ENCODE measurements around the gene XIRP1. TPM values are rescaled to one million over a fixed set of nuclear protein-coding genes. Genes with fewer than 3 reads are reported as not detected.

Gene XIRP1
- total RNA-seq, 1 experiment from 2014 or later = not detected

- Histone ChIP-seq H3K27me3 (ENCODE audit: insufficient read depth, low read length) (peaks cover 19% of the 10 kb centered on the region), H3K9me3 (ENCODE audit: control insufficient read depth in 1 of 2, insufficient read depth in 1 of 2, low read depth in 1 of 2, low read length in 2 of 2) (no peaks in the 10 kb centered on the region), H3K4me2 (ENCODE audit: low read length) (no peak overlapping the region), H2AFZ (ENCODE audit: low read depth, low read length, poor library complexity, severe bottlenecking) (no peak overlapping the region), H3K4me3 (replicated peaks in 1 of 2; ENCODE audit: low read depth in 1 of 2, low read length in 2 of 2) (no peak overlapping the region), H4K20me1 (ENCODE audit: insufficient read depth) (no peaks in the 10 kb centered on the region), H3K27ac (ENCODE audit: low read depth, low read length) (no peak overlapping the region), H3K79me2 (ENCODE audit: insufficient read depth, low read length) (no peaks in the 10 kb centered on the region), H3K9me2 (ENCODE audit: insufficient read depth) (no peaks in the 10 kb centered on the region), H3K36me3 (ENCODE audit: control insufficient read depth in 1 of 2, insufficient read depth in 2 of 2, low read length in 2 of 2) (no peaks in the 10 kb centered on the region), H3K9ac (ENCODE audit: low read length) (no peak overlapping the region), H3K4me1 (ENCODE audit: control insufficient read depth in 1 of 2, insufficient read depth in 2 of 2, low read length in 2 of 2) (no peaks in the 10 kb centered on the region)
- RAD21 ChIA-PET (ENCODE audit: low non-redundant PET in 1 of 2, low total read pairs in 2 of 2, uncharacterized antibody in 2 of 2, unreplicated experiment in 2 of 2) = no interaction called here
- ATAC-seq = no peak
- BruUV-seq (replicated peaks) = no TSS peak
- CTCF ChIA-PET = no interaction called here
- no peak for DNase-seq (ENCODE audit: low read depth, low spot score)
- no peak for TF ChIP-seq EZH2phosphoT487 (IDR thresholded peaks at IDR 0.05; ENCODE audit: borderline replicate concordance)
- POLR2A ChIA-PET = no interaction called here
- intact Hi-C loops (cut with micrococcal nuclease) = no loop called here
These were observed 23.9 kb upstream of the XIRP1 start for GRCh38 chr3:39216176-39216790.

- H3K27ac ChIP-seq (ENCODE audit: low read depth, low read length) = no peak overlapping the region
- no peaks in the 10 kb centered on the region for H3K9me2 ChIP-seq (ENCODE audit: insufficient read depth)
- ATAC-seq (no peak), DNase-seq (ENCODE audit: low read depth, low spot score) (no peak)
- H3K4me2 ChIP-seq (ENCODE audit: low read length) = no peak overlapping the region
- H3K79me2 ChIP-seq (ENCODE audit: insufficient read depth, low read length) = no peaks in the 10 kb centered on the region
- RAD21 ChIA-PET (ENCODE audit: low non-redundant PET in 1 of 2, low total read pairs in 2 of 2, uncharacterized antibody in 2 of 2, unreplicated experiment in 2 of 2) = interaction anchor here in 1 of 2 experiments (0.7 kb wide), 1 partner anchor 129 kb away, joined by 3 read pairs; no protein-coding TSS in a partner anchor
- no TSS peak for BruUV-seq (replicated peaks)
- H3K9ac ChIP-seq (ENCODE audit: low read length) = no peak overlapping the region
- H4K20me1 ChIP-seq (ENCODE audit: insufficient read depth) = no peaks in the 10 kb centered on the region
- H3K9me3 ChIP-seq (ENCODE audit: control insufficient read depth in 1 of 2, insufficient read depth in 1 of 2, low read depth in 1 of 2, low read length in 2 of 2) = no peaks in the 10 kb centered on the region
- no peak overlapping the region for H2AFZ ChIP-seq (ENCODE audit: low read depth, low read length, poor library complexity, severe bottlenecking)
- no peak overlapping the region for H3K4me3 ChIP-seq (replicated peaks in 1 of 2; ENCODE audit: low read depth in 1 of 2, low read length in 2 of 2)
- no peaks in the 10 kb centered on the region; a peak in 1 of 4 replicates for H3K4me1 ChIP-seq (ENCODE audit: control insufficient read depth in 1 of 2, insufficient read depth in 2 of 2, low read length in 2 of 2)
- POLR2A ChIA-PET = no interaction called here
- CTCF ChIA-PET = no interaction called here
- intact Hi-C loops (cut with micrococcal nuclease) = no loop called here
- TF ChIP-seq CTCF (IDR thresholded peaks at IDR 0.05 in 2 of 3, conservative IDR thresholded peaks at IDR 0.05 in 1 of 3; ENCODE audit: borderline replicate concordance in 1 of 3, insufficient read depth in 1 of 3, low read depth in 2 of 3, low read length in 2 of 3) (no peak), CBX3 (IDR thresholded peaks at IDR 0.05; ENCODE audit: low read depth) (no peak), EZH2phosphoT487 (IDR thresholded peaks at IDR 0.05; ENCODE audit: borderline replicate concordance) (no peak), YY1 (IDR thresholded peaks at IDR 0.05; ENCODE audit: extremely low read depth, insufficient replicate concordance, low read depth, low read length) (no peak), MAX (IDR thresholded peaks at IDR 0.05) (no peak), ZNF274 (IDR thresholded peaks at IDR 0.05; ENCODE audit: low read depth, low read length) (no peak), REST (IDR thresholded peaks at IDR 0.05; ENCODE audit: low read depth) (no peak)
- peaks cover 3% of the 10 kb centered on the region; the same call in 1 of the 2 replicates for H3K27me3 ChIP-seq (ENCODE audit: insufficient read depth, low read length)
- no peaks in the 10 kb centered on the region for H3K36me3 ChIP-seq (ENCODE audit: control insufficient read depth in 1 of 2, insufficient read depth in 2 of 2, low read length in 2 of 2)
These were observed 21.2 kb upstream of the XIRP1 start for GRCh38 chr3:39213613-39214012.

Data from HCT116 (cell line).